Mucosa of descending colon (tissue), 3 donors: ENCODE measurements around the gene KIAA0040. TPM values are rescaled to one million over a fixed set of nuclear protein-coding genes. Genes with fewer than 3 reads are reported as not detected.

ENCODE experiments used
- ATAC-seq: fragments of 200-7000 bp; cut with Tn5 transposase; one replicate; pipeline ENCODE4 v1.9.1; 2020; ENCODE audit warnings: mild to moderate bottlenecking, moderate library complexity
- DNase-seq, 3 donors: peaks; one replicate each; pipeline ENCODE4 v3.0.0-alpha.2; 2020
- H3K36me3 ChIP-seq: fragments of 200-600 bp; one replicate; pipeline ENCODE4 v1.8.0; 2021; ENCODE audit warnings: low read depth, mild to moderate bottlenecking
- H3K4me1 ChIP-seq: fragments of 200-600 bp; one replicate; pipeline ENCODE4 v1.8.0; 2021; ENCODE audit warnings: low read depth, mild to moderate bottlenecking
- H3K4me3 ChIP-seq: fragments of 200-600 bp; one replicate; pipeline ENCODE4 v1.8.0; 2021; ENCODE audit warnings: mild to moderate bottlenecking
- H3K9me3 ChIP-seq: fragments of 200-600 bp; one replicate; pipeline ENCODE4 v1.8.0; 2021; ENCODE audit warnings: mild to moderate bottlenecking
- CTCF ChIP-seq: fragments of 200-600 bp; IDR thresholded peaks from one replicate; pipeline ENCODE4 v1.8.0; 2022; ENCODE audit warnings: antibody characterized with exemption, mild to moderate bottlenecking
- intact Hi-C, 2 donors: fragments of 100-400 bp; cut with DNase I in 1 of 2; cut with micrococcal nuclease in 1 of 2; formaldehyde crosslinking; loops; one replicate each; pipeline versions ENCODE4 v1.11.0 to v1.11.1; 2022; cut with DNase I, micrococcal nuclease
- total RNA-seq, 3 donors: library from RNA; stranded (reverse); fragmentation: NEBNext Ultra II Directional in 2 of 3; extraction: Animal tissue kit (Norgen Biotek cat#: 25700) in 2 of 3; gene quantifications; one replicate each; pipeline versions ENCODE4 v1.2.1 to v1.2.4, GENCODE V29; 2021 to 2023
- donor health status: DM: no; HTN: no; CAD: no; lungs with moderate emphysema.
- donor health status: DM: no; HTN: no; CAD: no.
- donor health status: DM: no; HTN: yes; CAD: no.

Gene KIAA0040
- total RNA-seq, 3 donors from 2014 or later = 13.3 to 18.8 (median 13.3) TPM

- ATAC-seq = no peak
- no peak for DNase-seq
Measured at GRCh38 chr1:175131095-175131494, 61.5 kb downstream of the KIAA0040 start.

GRCh38 chr1:175130649-175131045 lies 61.9 kb downstream of the KIAA0040 start:
- Histone ChIP-seq H3K36me3 (no peaks in the 10 kb centered on the region), H3K9me3 (no peaks in the 10 kb centered on the region), H3K4me1 (no peaks in the 10 kb centered on the region), H3K4me3 (no peak overlapping the region)
- TF ChIP-seq CTCF = no peak
- ATAC-seq = no peak
- intact Hi-C loops = no loop called here
- no peak for DNase-seq

More at GRCh38 chr1:175131095-175131494, 61.5 kb downstream of the KIAA0040 start:
- Histone ChIP-seq H3K36me3 (no peaks in the 10 kb centered on the region), H3K4me3 (no peak overlapping the region), H3K4me1 (no peaks in the 10 kb centered on the region), H3K9me3 (no peaks in the 10 kb centered on the region)
- TF ChIP-seq CTCF = no peak
- intact Hi-C loops = no loop called here

- H3K9me3 ChIP-seq = no peaks in the 10 kb centered on the region
- no peak for TF ChIP-seq CTCF
- intact Hi-C loops = loop anchor here (10.0 kb wide), 1 partner anchor 95 kb away; no protein-coding TSS in a partner anchor
- ATAC-seq (no peak), DNase-seq (no peak)
- H3K4me1 ChIP-seq = no peaks in the 10 kb centered on the region
- no peaks in the 10 kb centered on the region for H3K36me3 ChIP-seq
- no peak overlapping the region for H3K4me3 ChIP-seq
Measured at GRCh38 chr1:175129997-175130648, 62.5 kb downstream of the KIAA0040 start.

- ATAC-seq (no peak), DNase-seq (no peak)
- intact Hi-C loops = loop anchor here (10.0 kb wide), 1 partner anchor 95 kb away; no protein-coding TSS in a partner anchor
- Histone ChIP-seq H3K4me1 (no peaks in the 10 kb centered on the region), H3K4me3 (no peak overlapping the region), H3K9me3 (no peaks in the 10 kb centered on the region), H3K36me3 (no peaks in the 10 kb centered on the region)
- TF ChIP-seq CTCF = no peak
Measured at GRCh38 chr1:175129644-175129996, 63.0 kb downstream of the KIAA0040 start.

- intact Hi-C loops = loop anchor here (10.0 kb wide), 1 partner anchor 94 kb away; no protein-coding TSS in a partner anchor
- peak; percentile 30 for ATAC-seq
- H3K4me1 ChIP-seq = no peaks in the 10 kb centered on the region
Measured at GRCh38 chr1:175129182-175129581, 63.4 kb downstream of the KIAA0040 start.

More at GRCh38 chr1:175129182-175129581, 63.4 kb downstream of the KIAA0040 start:
- no peaks in the 10 kb centered on the region for H3K36me3 ChIP-seq
- no peaks in the 10 kb centered on the region for H3K9me3 ChIP-seq
- H3K4me3 ChIP-seq = no peak overlapping the region
- no peak for TF ChIP-seq CTCF
- DNase-seq = peak in 1 of 3 donors; percentile 8
